ENCODE data around the gene SYNDIG1L. TPM values are rescaled to one million over a fixed set of nuclear protein-coding genes. Genes with fewer than 3 reads are reported as not detected.

The SYNDIG1L gene
- polyA plus RNA-seq, 1 experiment = not detected

- H3K4me3 ChIP-seq (ENCODE audit: low read depth, low read length) = no peak overlapping the region
- TF ChIP-seq CTCF (IDR thresholded peaks at IDR 0.05; ENCODE audit: low read depth, low read length) = no peak
- H3K27ac ChIP-seq (ENCODE audit: low read depth, low read length) = no peak overlapping the region
- DNase-seq (ENCODE audit: low read depth, low spot score) = no peak
- ChIA-PET CTCF (no interaction called here), POLR2A (interaction anchor here (0.6 kb wide), 1 partner anchor 87 kb away, joined by 3 read pairs; no protein-coding TSS in a partner anchor)
- peaks cover 33% of the 10 kb centered on the region for H3K27me3 ChIP-seq (ENCODE audit: control insufficient read depth, insufficient read depth, low read length)
- H3K9me3 ChIP-seq (ENCODE audit: control insufficient read depth, insufficient read depth, low read length) = no peaks in the 10 kb centered on the region; the same call in 1 of the 2 replicates
Observed at GRCh38 chr14:74407021-74407800, 18.8 kb downstream of the SYNDIG1L start.

- ChIA-PET CTCF (no interaction called here), POLR2A (no interaction called here)
- H3K9me3 ChIP-seq (ENCODE audit: control insufficient read depth, insufficient read depth, low read length) = no peaks in the 10 kb centered on the region; the same call in 1 of the 2 replicates
- no peak overlapping the region for H3K4me3 ChIP-seq (ENCODE audit: low read depth, low read length)
- no peak overlapping the region for H3K27ac ChIP-seq (ENCODE audit: low read depth, low read length)
- no peak for DNase-seq (ENCODE audit: low read depth, low spot score)
- H3K27me3 ChIP-seq (ENCODE audit: control insufficient read depth, insufficient read depth, low read length) = peaks cover 40% of the 10 kb centered on the region
- no peak for TF ChIP-seq CTCF (IDR thresholded peaks at IDR 0.05; ENCODE audit: low read depth, low read length)
Observed at GRCh38 chr14:74405663-74406062, 20.3 kb downstream of the SYNDIG1L start.

GRCh38 chr14:74404435-74404834 is 21.6 kb downstream of the SYNDIG1L start:
- H3K27me3 ChIP-seq (ENCODE audit: control insufficient read depth, insufficient read depth, low read length) = peaks cover 43% of the 10 kb centered on the region
- H3K4me3 ChIP-seq (ENCODE audit: low read depth, low read length) = no peak overlapping the region
- CTCF ChIA-PET = no interaction called here
- POLR2A ChIA-PET = no interaction called here
- no peaks in the 10 kb centered on the region; the same call in 1 of the 2 replicates for H3K9me3 ChIP-seq (ENCODE audit: control insufficient read depth, insufficient read depth, low read length)
- TF ChIP-seq CTCF (IDR thresholded peaks at IDR 0.05; ENCODE audit: low read depth, low read length) = no peak
- no peak overlapping the region for H3K27ac ChIP-seq (ENCODE audit: low read depth, low read length)
- no peak for DNase-seq (ENCODE audit: low read depth, low spot score)

GRCh38 chr14:74403619-74404417 is 22.2 kb downstream of the SYNDIG1L start:
- ChIA-PET CTCF (no interaction called here), POLR2A (no interaction called here)
- H3K27ac ChIP-seq (ENCODE audit: low read depth, low read length) = no peak overlapping the region
- DNase-seq (ENCODE audit: low read depth, low spot score) = no peak
- H3K9me3 ChIP-seq (ENCODE audit: control insufficient read depth, insufficient read depth, low read length) = no peaks in the 10 kb centered on the region; the same call in 1 of the 2 replicates
- TF ChIP-seq CTCF (IDR thresholded peaks at IDR 0.05; ENCODE audit: low read depth, low read length) = no peak
- no peak overlapping the region for H3K4me3 ChIP-seq (ENCODE audit: low read depth, low read length)
- H3K27me3 ChIP-seq (ENCODE audit: control insufficient read depth, insufficient read depth, low read length) = peaks cover 45% of the 10 kb centered on the region

Measured in AG04450 (cell line).